ENCODE results near the gene FRMD1.

FRMD1 gene

GRCh38 chr6:168040856-168041496, 38.0 kb downstream of the FRMD1 start:
- DNase-seq, result no peak

GRCh38 chr6:168039849-168040248, 39.2 kb downstream of the FRMD1 start:
- no peak for DNase-seq

- no peak for DNase-seq
Measured at GRCh38 chr6:168039301-168039700, 39.7 kb downstream of the FRMD1 start.

GRCh38 chr6:168038576-168039140, 40.4 kb downstream of the FRMD1 start:
- DNase-seq, result no peak

GRCh38 chr6:168037856-168038255, 41.2 kb downstream of the FRMD1 start:
- no peak for DNase-seq

- no peak for DNase-seq
Measured at GRCh38 chr6:168037242-168037641, 41.8 kb downstream of the FRMD1 start.

- DNase-seq, result no peak
Measured at GRCh38 chr6:168035661-168036545, 43.1 kb downstream of the FRMD1 start.

GRCh38 chr6:168035098-168035660, 43.8 kb downstream of the FRMD1 start:
- DNase-seq, result no peak

- DNase-seq, result no peak
Measured at GRCh38 chr6:168034537-168034936, 44.5 kb downstream of the FRMD1 start.

- DNase-seq, result no peak
Measured at GRCh38 chr6:168033791-168034190, 45.2 kb downstream of the FRMD1 start.

GRCh38 chr6:168032005-168032760, 46.8 kb downstream of the FRMD1 start:
- no peak for DNase-seq

GRCh38 chr6:168031411-168031971, 47.5 kb downstream of the FRMD1 start:
- DNase-seq, result no peak

- DNase-seq, result no peak
Measured at GRCh38 chr6:168030908-168031307, 48.1 kb downstream of the FRMD1 start.

GRCh38 chr6:168030218-168030746, 48.7 kb downstream of the FRMD1 start:
- no peak for DNase-seq

GRCh38 chr6:168029459-168030217, 49.4 kb downstream of the FRMD1 start:
- no peak for DNase-seq

- DNase-seq, result no peak
Measured at GRCh38 chr6:168028181-168028580, 50.8 kb downstream of the FRMD1 start.

- no peak for DNase-seq
Measured at GRCh38 chr6:168027521-168027920, 51.5 kb downstream of the FRMD1 start.

GRCh38 chr6:168026925-168027324, 52.1 kb downstream of the FRMD1 start:
- no peak for DNase-seq

- DNase-seq, result no peak
Measured at GRCh38 chr6:168025831-168026710, 52.9 kb downstream of the FRMD1 start.

- no peak for DNase-seq
Measured at GRCh38 chr6:168024951-168025510, 54.0 kb downstream of the FRMD1 start.
